GM12878 (cell line): ENCODE data around the gene FOXP4. TPM values are rescaled to one million over a fixed set of nuclear protein-coding genes. Genes with fewer than 3 reads are reported as not detected.

Source experiments
- BCL3 ChIP-seq: IDR thresholded peaks from 2 replicates; pipeline ENCODE4 v1.6.1; 2011; ENCODE audit warnings: borderline replicate concordance, low read depth, mild to moderate bottlenecking, moderate library complexity, low read length; ENCODE audit not compliant: insufficient read depth, poor library complexity, severe bottlenecking
- CEBPB ChIP-seq, 2 experiments: fragments of 150-350 bp in 1 of 2; IDR thresholded peaks; 2 replicates each; pipeline ENCODE4 v1.6.1; 2012 to 2014; ENCODE audit warnings: low read depth in 2 of 2, low read length in 2 of 2, borderline replicate concordance in 1 of 2, inconsistent platforms in 1 of 2
- CHD4 ChIP-seq: fragments of 200-600 bp; sonication (generic); IDR thresholded peaks from 2 replicates; pipeline ENCODE4 v1.6.1; 2016; ENCODE audit warnings: mild to moderate bottlenecking
- CREB1 ChIP-seq: IDR thresholded peaks from 2 replicates; pipeline ENCODE4 v1.6.1; 2012; ENCODE audit warnings: low read depth, mild to moderate bottlenecking, inconsistent platforms
- CTCF ChIP-seq, 3 experiments: IDR thresholded peaks in 2 of 3; conservative IDR thresholded peaks in 1 of 3; 2 replicates each; pipeline ENCODE4 v1.5.1; 2011; ENCODE audit warnings: low read depth in 3 of 3, low read length in 3 of 3, mild to moderate bottlenecking in 3 of 3, control low read depth in 2 of 3, moderate library complexity in 2 of 3, inconsistent platforms in 1 of 3, mixed read lengths in 1 of 3; ENCODE audit not compliant: control insufficient read depth in 2 of 3, insufficient read depth in 1 of 3; ENCODE audit errors: extremely low read depth in 1 of 3
- ELK1 ChIP-seq: IDR thresholded peaks from 2 replicates; pipeline ENCODE4 v1.6.1; 2012; ENCODE audit warnings: low read depth, low read length, improper control_type of control experiment
- ESRRA ChIP-seq: IDR thresholded peaks from 2 replicates; pipeline ENCODE4 v1.6.1; 2012; ENCODE audit warnings: mild to moderate bottlenecking, low read length, improper control_type of control experiment
- FOXK2 ChIP-seq: fragments of 450-650 bp; IDR thresholded peaks from 2 replicates; pipeline ENCODE4 v1.6.1; 2017; ENCODE audit warnings: mild to moderate bottlenecking, moderate library complexity
- GABPA ChIP-seq: IDR thresholded peaks from 2 replicates; pipeline ENCODE4 v1.6.1; 2014; ENCODE audit warnings: antibody characterized with exemption, low read depth, mild to moderate bottlenecking, inconsistent platforms
- MLLT1 ChIP-seq: fragments of 450-650 bp; IDR thresholded peaks from 2 replicates; pipeline ENCODE4 v1.6.1; 2016; ENCODE audit warnings: mild to moderate bottlenecking
- MTA3 ChIP-seq: IDR thresholded peaks from 2 replicates; pipeline ENCODE4 v1.6.1; 2012; ENCODE audit warnings: low read length, inconsistent platforms, borderline replicate concordance
- NFYA ChIP-seq: IDR thresholded peaks from 2 replicates; pipeline ENCODE4 v1.6.1; 2011; ENCODE audit warnings: low read depth, mild to moderate bottlenecking, low read length, improper control_type of control experiment, borderline replicate concordance
- NRF1 ChIP-seq: conservative IDR thresholded peaks from 2 replicates; pipeline ENCODE4 v1.6.1; 2011; ENCODE audit warnings: mild to moderate bottlenecking, low read depth, low read length, improper control_type of control experiment
- PBX3 ChIP-seq: IDR thresholded peaks from 2 replicates; pipeline ENCODE4 v1.6.1; 2011; ENCODE audit warnings: mild to moderate bottlenecking, low read depth, low read length, moderate library complexity; ENCODE audit not compliant: insufficient replicate concordance
- RAD21 ChIP-seq: IDR thresholded peaks from 2 replicates; pipeline ENCODE4 v1.6.1; 2011; ENCODE audit warnings: mild to moderate bottlenecking, low read depth, low read length, moderate library complexity; ENCODE audit not compliant: insufficient read depth
- SIN3A ChIP-seq: IDR thresholded peaks from 2 replicates; pipeline ENCODE4 v1.6.1; 2012; ENCODE audit warnings: low read depth, low read length, improper control_type of control experiment
- SMARCA5 ChIP-seq: fragments of 450-650 bp; IDR thresholded peaks from 2 replicates; pipeline ENCODE4 v1.6.1; 2017; ENCODE audit warnings: mild to moderate bottlenecking
- SMC3 ChIP-seq: IDR thresholded peaks from 2 replicates; pipeline ENCODE4 v1.6.1; 2011; ENCODE audit warnings: low read length, improper control_type of control experiment, borderline replicate concordance
- TARDBP ChIP-seq: IDR thresholded peaks from 2 replicates; pipeline ENCODE4 v1.6.1; 2016; ENCODE audit warnings: borderline replicate concordance
- TCF12 ChIP-seq: IDR thresholded peaks from 2 replicates; pipeline ENCODE4 v1.6.1; 2011; ENCODE audit warnings: low read depth, mild to moderate bottlenecking, low read length
- TCF7 ChIP-seq: IDR thresholded peaks from 2 replicates; pipeline ENCODE4 v1.6.1; 2014; ENCODE audit warnings: antibody characterized with exemption, borderline replicate concordance
- YY1 ChIP-seq: IDR thresholded peaks from 2 replicates; pipeline ENCODE4 v1.6.1; 2011; ENCODE audit warnings: low read depth, mild to moderate bottlenecking, low read length
- ZNF622 ChIP-seq: fragments of 450-650 bp; IDR thresholded peaks from 2 replicates; pipeline ENCODE4 v1.6.1; 2017; ENCODE audit warnings: mild to moderate bottlenecking, inconsistent platforms
- polyA plus RNA-seq, 11 experiments: library from polyadenylated mRNA; depleted of rRNA in 4 of 11; unstranded in 6 of 11; stranded (reverse) in 5 of 11; fragments of >200 nt; fragmentation: Nextera tagmentation in 4 of 11; fragmentation: Illumina TruSeq in 1 of 11; extraction: Ambion mirVana in 4 of 11; extraction: Trizol in 1 of 11; gene quantifications; 1 replicate in 1 of 11; 2 replicates in 10 of 11; pipeline versions ENCODE4 v1.2.1 to v1.2.3, GENCODE V29; 2011 to 2016; ENCODE audit warnings: inconsistent platforms in 2 of 11, missing spikeins in 2 of 11, low read depth in 1 of 11
- total RNA-seq, 4 experiments: library from RNA; depleted of rRNA in 3 of 4; stranded (reverse); fragments of >200 nt in 3 of 4; fragmentation: Illumina TruSeq in 1 of 4; extraction: Trizol in 1 of 4; gene quantifications; 2 replicates each; pipeline versions ENCODE4 v1.2.1 to v1.2.3, GENCODE V29; 2013 to 2021

The FOXP4 gene
- total and polyA plus RNA-seq, 10 of the 15 experiments (the other 5 are each of a cell fraction or from before 2014, with no cell fraction given): 0.31 to 46.1 (median 2.3) TPM

GRCh38 chr6:41602864-41603608 is 56.9 kb downstream of the FOXP4 start (continued):
- TF ChIP-seq BCL3: no peak
- TF ChIP-seq MTA3: peak; percentile 53; the same call in 1 of the 2 replicates
- peak; percentile 95 for TF ChIP-seq SMC3
- no peak for TF ChIP-seq ZNF622
- no peak for TF ChIP-seq ESRRA
- no peak for TF ChIP-seq CREB1
- no peak for TF ChIP-seq CEBPB (IDR thresholded peaks at IDR 0.05; ENCODE audit: borderline replicate concordance in 1 of 2, low read depth in 2 of 2, low read length in 2 of 2)
- no peak for TF ChIP-seq GABPA
- TF ChIP-seq CTCF (IDR thresholded peaks at IDR 0.05 in 2 of 3, conservative IDR thresholded peaks at IDR 0.05 in 1 of 3; ENCODE audit: control insufficient read depth in 2 of 3, extremely low read depth in 1 of 3, insufficient read depth in 1 of 3, low read depth in 3 of 3, low read length in 3 of 3): peak; percentile 93 to 96 (median 96)
- TF ChIP-seq TARDBP: no peak
- TF ChIP-seq CHD4: no peak
- TF ChIP-seq FOXK2: no peak
- TF ChIP-seq TCF7: no peak
- peak; percentile 32; the same call in 1 of the 2 replicates for TF ChIP-seq SMARCA5
- TF ChIP-seq RAD21: peak; percentile 90
- peak; percentile 70 for TF ChIP-seq YY1
- TF ChIP-seq NFYA: no peak
- TF ChIP-seq TCF12: no peak
- TF ChIP-seq SIN3A: no peak
- TF ChIP-seq ELK1: 0 out of 2 replicates have a peak, but pooled peaks have one; percentile 35
- TF ChIP-seq MLLT1: no peak
- no peak for TF ChIP-seq NRF1
- no peak for TF ChIP-seq PBX3
